WI38 (cell line): ENCODE measurements around the gene C5orf46.

Experiments
- H3K4me3 ChIP-seq: 2 replicates; pipeline ENCODE4 v1.5.1; 2011; ENCODE audit warnings: low read depth, mild to moderate bottlenecking, control low read depth, low read length
- CTCF ChIP-seq: IDR thresholded peaks from 2 replicates; pipeline ENCODE4 v1.5.1; 2012; ENCODE audit warnings: low read depth, mild to moderate bottlenecking, control low read depth, low read length

C5orf46 gene

GRCh38 chr5:147854894-147855773 is 51.2 kb downstream of the C5orf46 start:
- no peak overlapping the region for H3K4me3 ChIP-seq
- no peak for TF ChIP-seq CTCF

- no peak overlapping the region for H3K4me3 ChIP-seq
- no peak for TF ChIP-seq CTCF
Measured at GRCh38 chr5:147854331-147854730, 52.0 kb downstream of the C5orf46 start.

GRCh38 chr5:147853372-147853987 is 52.9 kb downstream of the C5orf46 start:
- TF ChIP-seq CTCF = no peak
- H3K4me3 ChIP-seq = no peak overlapping the region

GRCh38 chr5:147852365-147852764 is 54.0 kb downstream of the C5orf46 start:
- H3K4me3 ChIP-seq = no peak overlapping the region

GRCh38 chr5:147851578-147851977 is 54.8 kb downstream of the C5orf46 start:
- H3K4me3 ChIP-seq = no peak overlapping the region
- TF ChIP-seq CTCF = no peak

More at GRCh38 chr5:147852365-147852764, 54.0 kb downstream of the C5orf46 start:
- no peak for TF ChIP-seq CTCF

GRCh38 chr5:147849226-147849625 is 57.1 kb downstream of the C5orf46 start:
- TF ChIP-seq CTCF = no peak
- no peak overlapping the region for H3K4me3 ChIP-seq

- TF ChIP-seq CTCF = no peak
- no peak overlapping the region for H3K4me3 ChIP-seq
Measured at GRCh38 chr5:147845618-147846017, 60.7 kb downstream of the C5orf46 start.
